Heart left ventricle (tissue), 13 donors: ENCODE data around the gene DCTN1.
"Not testable (repeated sequence)": the region's sequence is repeated elsewhere in the genome, so short reads cannot be mapped to it uniquely, and the experiment has no call there.

Experiments
- CTCF ChIP-seq, 12 donors: fragments of 200-600 bp; sonication (generic) in 4 of 12; IDR thresholded peaks; one replicate each; pipeline versions ENCODE4 v1.5.0 to v1.8.0; 2018 to 2022; ENCODE audit warnings: antibody characterized with exemption in 12 of 12, mild to moderate bottlenecking in 5 of 12
- POLR2A ChIP-seq, 2 donors: fragments of 450-650 bp; IDR thresholded peaks; one replicate each; pipeline ENCODE4 v1.6.1; 2017; ENCODE audit warnings: antibody characterized with exemption in 2 of 2, mild to moderate bottlenecking in 2 of 2, moderate library complexity in 2 of 2
- donor health status: ischemic (EF 13 %, LVEDD 7.1; RV severe dilation, severe dysfunction).
- donor health status: DM: no; HTN: yes; CAD: no.
- donor health status: DM: no; HTN: no; CAD: no.
- donor health status: ischemic (EF 25% LVEDD 6.9; RV normal size, moderate dysfunction).
- donor health status: ischemic (EF 25% LVEDD 5.7; RV mildly dilated, moderate dysfunction).
- donor health status: ischemic (EF 35%, LVEDD 5.7; RV mildly dilated, moderate dysfunction).
- donor health status: nonischemic (EF 11% LVEDD 7.7; RV severe dilation, severe dysfunction).
- donor health status: DM: yes; HTN: yes; CAD: no.
- donor health status: PGD.
- donor health status: ischemic (EF 29% LVEDD 5.4; RV normal size, mild dysfunction).
- donor health status: nonischemic (EF 23%, LVEDD 6.1; RV moderate dilation, normal function).

GRCh38 chr2:74336227-74336626 lies 43.9 kb downstream of the DCTN1 start:
- TF ChIP-seq CTCF, POLR2A (IDR thresholded peaks at IDR 0.05): not testable (repeated sequence)
